ENCODE measurements around the gene KIF16B.

KIF16B gene

GRCh38 chr20:16590041-16590633 lies 16.9 kb upstream of the KIF16B start (continued):
- no peak for TF ChIP-seq ZNF211 (tag by site-specific recombination; IDR thresholded peaks at IDR 0.05; ENCODE audit: low read depth)
- TF ChIP-seq INSM2 (tag by site-specific recombination; IDR thresholded peaks at IDR 0.05), result no peak
- TF ChIP-seq ZNF248 (tag by site-specific recombination; IDR thresholded peaks at IDR 0.05), result no peak
- no peak for TF ChIP-seq ZNF704 (tag by site-specific recombination; IDR thresholded peaks at IDR 0.05)

GRCh38 chr20:16589623-16590022 lies 16.4 kb upstream of the KIF16B start:
- TF ChIP-seq ZNF292 (tag by site-specific recombination; IDR thresholded peaks at IDR 0.05; ENCODE audit: borderline replicate concordance, low read depth), result no peak
- TF ChIP-seq SP2 (tag by site-specific recombination; IDR thresholded peaks at IDR 0.05), result no peak
- no peak for TF ChIP-seq KLF8 (tag by site-specific recombination; IDR thresholded peaks at IDR 0.05)
- no peak for TF ChIP-seq PATZ1 (tag by site-specific recombination; IDR thresholded peaks at IDR 0.05)
- TF ChIP-seq GFI1B (tag by site-specific recombination; IDR thresholded peaks at IDR 0.05), result no peak
- no peak for TF ChIP-seq SETDB1 (IDR thresholded peaks at IDR 0.05; ENCODE audit: insufficient read length, low read length)
- no peak for TF ChIP-seq ZBTB49 (tag by site-specific recombination; IDR thresholded peaks at IDR 0.05; ENCODE audit: low read depth)
- no peak for TF ChIP-seq ZNF341 (tag by site-specific recombination; IDR thresholded peaks at IDR 0.05; ENCODE audit: low read depth)
- TF ChIP-seq ZNF704 (tag by site-specific recombination; IDR thresholded peaks at IDR 0.05), result no peak
- TF ChIP-seq ZNF560 (tag by site-specific recombination; IDR thresholded peaks at IDR 0.05; ENCODE audit: borderline replicate concordance), result no peak
- TF ChIP-seq ZNF274 (IDR thresholded peaks at IDR 0.05; ENCODE audit: low read length), result no peak
- no peak for TF ChIP-seq ZNF274 (tag by site-specific recombination; IDR thresholded peaks at IDR 0.05; ENCODE audit: borderline replicate concordance)
- TF ChIP-seq ZFP41 (tag by site-specific recombination; IDR thresholded peaks at IDR 0.05; ENCODE audit: borderline replicate concordance), result no peak
- TF ChIP-seq MYNN (tag by site-specific recombination; IDR thresholded peaks at IDR 0.05; ENCODE audit: borderline replicate concordance), result no peak
- TF ChIP-seq KLF7 (tag by site-specific recombination; IDR thresholded peaks at IDR 0.05; ENCODE audit: borderline replicate concordance), result no peak
- no peak for TF ChIP-seq ZNF473 (tag by site-specific recombination; IDR thresholded peaks at IDR 0.05)
- TF ChIP-seq ZNF624 (tag by site-specific recombination; IDR thresholded peaks at IDR 0.05), result no peak
- no peak for TF ChIP-seq ZNF549 (tag by site-specific recombination; IDR thresholded peaks at IDR 0.05)
- no peak for TF ChIP-seq ZNF548 (tag by site-specific recombination; IDR thresholded peaks at IDR 0.05)
- no peaks in the 10 kb centered on the region for H3K4me1 ChIP-seq (ENCODE audit: control insufficient read depth, insufficient read depth, low read length)
- no peaks in the 10 kb centered on the region for H3K9me3 ChIP-seq (ENCODE audit: control insufficient read depth, insufficient read depth, low read depth, low read length)
- H3K4me3 ChIP-seq (ENCODE audit: low read depth, low read length), result no peak overlapping the region
- no peaks in the 10 kb centered on the region for H3K36me3 ChIP-seq (ENCODE audit: control insufficient read depth in 2 of 2, insufficient read depth in 1 of 2, low read length in 2 of 2)
- ChIA-PET POLR2A (no interaction called here), CTCF (no interaction called here)
- no peak overlapping the region for H3K27ac ChIP-seq (ENCODE audit: extremely low read depth, low read depth, low read length)

All from HEK293 (cell line).